ENCODE data around the gene MAPK11. TPM values are rescaled to one million over a fixed set of nuclear protein-coding genes. Genes with fewer than 3 reads are reported as not detected.
A peak's percentile ranks its signal among the peaks of the same experiment; 100 is the strongest.

The MAPK11 gene
- total and polyA plus RNA-seq, 10 of the 15 experiments (the other 5 are each of a cell fraction or from before 2014, with no cell fraction given) = 0.05 to 12.8 (median 3.7) TPM

- TF ChIP-seq REST (IDR thresholded peaks at IDR 0.05; ENCODE audit: low read depth, low read length) (no peak), RELB (IDR thresholded peaks at IDR 0.05; ENCODE audit: low read depth) (no peak)
These were observed 7.6 kb upstream of the MAPK11 start (continued) for GRCh38 chr22:50277761-50278160.

GRCh38 chr22:50276143-50276542 is 6.0 kb upstream of the MAPK11 start:
- WGBS (ENCODE audit: insufficient coverage, insufficient replicate concordance, low lambda C conversion rate, missing lambda C conversion rate) = 21% methylated on average over 22 of the region's 25 CpGs
- peak; percentile 95 for FAIRE-seq
- in situ Hi-C loops (cut with MboI) = loop anchor here (5.0 kb wide), 1 partner anchor 51 kb away; the partner anchor contains the start of gene DENND6B
- TF ChIP-seq PKNOX1 (IDR thresholded peaks at IDR 0.05) (peak; percentile 18; the same call in 1 of the 2 replicates), PAX5 (IDR thresholded peaks at IDR 0.05; ENCODE audit: borderline replicate concordance, low read depth, low read length) (no peak), RB1 (IDR thresholded peaks at IDR 0.05; ENCODE audit: borderline replicate concordance) (no peak), BMI1 (IDR thresholded peaks at IDR 0.05; ENCODE audit: borderline replicate concordance) (no peak), GATAD2B (conservative IDR thresholded peaks at IDR 0.05; ENCODE audit: low read depth) (0 out of 2 replicates have a peak, but pooled peaks have one; percentile 44), BHLHE40 (IDR thresholded peaks at IDR 0.05; ENCODE audit: borderline replicate concordance in 1 of 2, low read depth in 2 of 2, low read length in 1 of 2) (peak in 1 of 2 experiments; percentile 8; a peak in 1 of 4 replicates), STAT1 (conservative IDR thresholded peaks at IDR 0.05) (no peak), HDGF (IDR thresholded peaks at IDR 0.05) (no peak), EP300 (IDR thresholded peaks at IDR 0.05; ENCODE audit: borderline replicate concordance in 1 of 2, control insufficient read depth in 1 of 2, low read depth in 2 of 2, low read length in 2 of 2) (no peak), FOS (IDR thresholded peaks at IDR 0.05; ENCODE audit: borderline replicate concordance, extremely low read depth, insufficient read length) (no peak), TBL1XR1 (IDR thresholded peaks at IDR 0.05; ENCODE audit: low read depth, low read length) (no peak), SMARCA5 (IDR thresholded peaks at IDR 0.05) (0 out of 2 replicates have a peak, but pooled peaks have one; percentile 50), EGR1 (IDR thresholded peaks at IDR 0.05; ENCODE audit: borderline replicate concordance in 1 of 2, low read depth in 2 of 2, low read length in 2 of 2) (0 out of 3 replicates have a peak, but pooled peaks of 1 of the 2 experiments have one; percentile 30)

More at GRCh38 chr22:50276143-50276542, 6.0 kb upstream of the MAPK11 start:
- no TSS peak for BruUV-seq (replicated peaks)
- no peaks in the 10 kb centered on the region for H3K9me3 ChIP-seq (replicated peaks; ENCODE audit: control insufficient read depth, insufficient read depth, low read length)
- H4K20me1 ChIP-seq (ENCODE audit: control insufficient read depth, insufficient read depth) = no peaks in the 10 kb centered on the region
- H3K27ac ChIP-seq (ENCODE audit: control insufficient read depth, insufficient read depth) = no peak overlapping the region
- H3K4me1 ChIP-seq (ENCODE audit: control insufficient read depth, insufficient read depth, low read length) = peaks cover 3% of the 10 kb centered on the region
- no peak overlapping the region for H3K9ac ChIP-seq (ENCODE audit: control insufficient read depth, insufficient read depth, low read length)
- no peak overlapping the region for H3K4me2 ChIP-seq (ENCODE audit: control insufficient read depth, insufficient read depth)
- peaks cover 0 to 33% of the 10 kb centered on the region in 2 experiments; a peak in 3 of 4 replicates for H3K36me3 ChIP-seq (ENCODE audit: control insufficient read depth in 2 of 2, insufficient read depth in 2 of 2, low read length in 1 of 2)
- peak; percentile 66 for DNase-seq (ENCODE audit: low read depth, low spot score)
- H3K4me3 ChIP-seq = no peak overlapping the region
- ChIA-PET CTCF (interaction anchor here (0.5 to 2.8 kb wide), 28 partner anchors 15 to 345 kb away, joined by 3 to 36 read pairs (median 4); partner anchors contain the start of genes DENND6B, HDAC10, MAPK12 and PLXNB2), RAD21 (ENCODE audit: unreplicated experiment) (interaction anchor here (0.7 to 1.7 kb wide), 9 partner anchors 18 to 345 kb away, joined by 3 to 9 read pairs (median 4); partner anchors contain the start of genes DENND6B and PLXNB2), SMC1A (ENCODE audit: uncharacterized antibody, unreplicated experiment) (interaction anchor here (0.6 to 2.1 kb wide), 5 partner anchors 19 to 66 kb away, joined by 3 to 6 read pairs (median 4); no protein-coding TSS in a partner anchor), POLR2A (interaction anchor here (0.6 to 1.5 kb wide), 4 partner anchors 23 to 222 kb away, joined by 3 to 7 read pairs (median 4); no protein-coding TSS in a partner anchor)
- H3K79me2 ChIP-seq (ENCODE audit: control insufficient read depth, insufficient read depth, low read length) = no peaks in the 10 kb centered on the region
- no peak overlapping the region for H2AFZ ChIP-seq (ENCODE audit: control insufficient read depth, low read depth, low read length)
- intact Hi-C loops (cut with micrococcal nuclease; ENCODE audit: unreplicated experiment) = loop anchor here (1.0 kb wide), 2 partner anchors 51 to 66 kb away; partner anchors contain the start of gene DENND6B
- peak; percentile 87 for ATAC-seq
- H3K27me3 ChIP-seq (replicated peaks in 1 of 2; ENCODE audit: control insufficient read depth in 2 of 2, insufficient read depth in 2 of 2, low read length in 1 of 2) = no peaks in the 10 kb centered on the region

All from GM12878 (cell line).